HG03280 (cell line): ENCODE results near the gene EML1.

Source experiments
- ATAC-seq: cut with Tn5 transposase; IDR thresholded peaks from one replicate; pipeline ENCODE4 v1.9.1; 2021; ENCODE audit warnings: mild to moderate bottlenecking, moderate library complexity; ENCODE audit not compliant: unreplicated experiment

Gene EML1

GRCh38 chr14:99862136-99862535 lies 68.9 kb downstream of the EML1 start:
- ATAC-seq = no peak

GRCh38 chr14:99863059-99863458 lies 69.8 kb downstream of the EML1 start:
- no peak for ATAC-seq

GRCh38 chr14:99865408-99865807 lies 72.2 kb downstream of the EML1 start:
- no peak for ATAC-seq

- no peak for ATAC-seq
These were observed 77.4 kb downstream of the EML1 start for GRCh38 chr14:99870617-99871016.

- ATAC-seq = no peak
These were observed 78.6 kb downstream of the EML1 start for GRCh38 chr14:99871771-99872170.

GRCh38 chr14:99872786-99873440 lies 79.7 kb downstream of the EML1 start:
- ATAC-seq = no peak

- ATAC-seq = no peak
These were observed 80.4 kb downstream of the EML1 start for GRCh38 chr14:99873653-99874052.

- ATAC-seq = no peak
These were observed 81.1 kb downstream of the EML1 start for GRCh38 chr14:99874306-99874705.

GRCh38 chr14:99875421-99875820 lies 82.2 kb downstream of the EML1 start:
- no peak for ATAC-seq

GRCh38 chr14:99875836-99876235 lies 82.6 kb downstream of the EML1 start:
- no peak for ATAC-seq

GRCh38 chr14:99876406-99876805 lies 83.2 kb downstream of the EML1 start:
- ATAC-seq = no peak

GRCh38 chr14:99878563-99878962 lies 85.3 kb downstream of the EML1 start:
- ATAC-seq = no peak

GRCh38 chr14:99879401-99880295 lies 86.4 kb downstream of the EML1 start:
- ATAC-seq = no peak

- no peak for ATAC-seq
These were observed 87.6 kb downstream of the EML1 start for GRCh38 chr14:99880651-99881420.

GRCh38 chr14:99883866-99884650 lies 90.8 kb downstream of the EML1 start:
- no peak for ATAC-seq

- no peak for ATAC-seq
These were observed 91.8 kb downstream of the EML1 start for GRCh38 chr14:99884834-99885648.

- no peak for ATAC-seq
These were observed 92.4 kb downstream of the EML1 start for GRCh38 chr14:99885649-99885958.

- no peak for ATAC-seq
These were observed 94.2 kb downstream of the EML1 start for GRCh38 chr14:99887407-99887806.

GRCh38 chr14:99888149-99888548 lies 94.9 kb downstream of the EML1 start:
- ATAC-seq = no peak

GRCh38 chr14:99889268-99889667 lies 96.1 kb downstream of the EML1 start:
- no peak for ATAC-seq
